ENCODE results near the gene DSC1. TPM values are rescaled to one million over a fixed set of nuclear protein-coding genes. Genes with fewer than 3 reads are reported as not detected.
A peak's percentile ranks its signal among the peaks of the same experiment; 100 is the strongest.

Gene DSC1
- total RNA-seq, 1 donor from 2014 or later = 7.5 TPM

GRCh38 chr18:31091350-31091749 is 71.3 kb downstream of the DSC1 start:
- no peaks in the 10 kb centered on the region for H3K9me3 ChIP-seq (replicated peaks)
- intact Hi-C loops (cut with micrococcal nuclease) = no loop called here
- peak overlapping the region; percentile 37 for H3K4me3 ChIP-seq
- no peaks in the 10 kb centered on the region for H3K27me3 ChIP-seq (ENCODE audit: low read depth)
- peak overlapping the region; percentile 70 for H3K27ac ChIP-seq (replicated peaks)
- peaks cover 6% of the 10 kb centered on the region for H3K4me1 ChIP-seq
- peaks cover 20% of the 10 kb centered on the region for H3K36me3 ChIP-seq
- TF ChIP-seq CTCF (IDR thresholded peaks at IDR 0.05; ENCODE audit: borderline replicate concordance) = no peak
- no peak for DNase-seq

GRCh38 chr18:31088532-31088931 is 74.1 kb downstream of the DSC1 start:
- Histone ChIP-seq H3K27me3 (ENCODE audit: low read depth) (no peaks in the 10 kb centered on the region), H3K27ac (replicated peaks) (no peak overlapping the region), H3K4me3 (no peak overlapping the region), H3K9me3 (replicated peaks) (no peaks in the 10 kb centered on the region), H3K4me1 (peaks cover 6% of the 10 kb centered on the region), H3K36me3 (peaks cover 26% of the 10 kb centered on the region)
- no peak for TF ChIP-seq CTCF (IDR thresholded peaks at IDR 0.05; ENCODE audit: borderline replicate concordance)
- no peak for DNase-seq
- intact Hi-C loops (cut with micrococcal nuclease) = no loop called here

GRCh38 chr18:31079973-31080372 is 82.7 kb downstream of the DSC1 start:
- H3K4me1 ChIP-seq = no peaks in the 10 kb centered on the region
- no peaks in the 10 kb centered on the region for H3K27me3 ChIP-seq (ENCODE audit: low read depth)
- no peak for TF ChIP-seq CTCF (IDR thresholded peaks at IDR 0.05; ENCODE audit: borderline replicate concordance)
- intact Hi-C loops (cut with micrococcal nuclease) = loop anchor here (10.0 kb wide), 1 partner anchor 65 kb away; no protein-coding TSS in a partner anchor
- peaks cover 8% of the 10 kb centered on the region for H3K9me3 ChIP-seq (replicated peaks)
- H3K4me3 ChIP-seq = no peak overlapping the region
- H3K36me3 ChIP-seq = peaks cover 37% of the 10 kb centered on the region
- DNase-seq = no peak
- no peak overlapping the region for H3K27ac ChIP-seq (replicated peaks)

Other genes starting within 250 kb of the DSC1 start
- gene DSC3, start 120.1 kb downstream of the DSC1 start, total RNA-seq = not detected
- 24.5 TPM for gene DSC2, start 60.4 kb downstream of the DSC1 start, total RNA-seq
- 1.3 TPM for gene DSG1, start 155.3 kb upstream of the DSC1 start, total RNA-seq
- not detected for gene DSG4, start 213.9 kb upstream of the DSC1 start, total RNA-seq

All from left ventricle myocardium inferior (tissue), 1 donor.